HS-5 (cell line): ENCODE measurements around the gene LDAH.
"Not testable (repeated sequence)": the region's sequence is repeated elsewhere in the genome, so short reads cannot be mapped to it uniquely, and the experiment has no call there.

Source experiments
- DNase-seq: peaks from one replicate; pipeline ENCODE4 v3.0.0-alpha.2; 2012; ENCODE audit warnings: low read depth

LDAH gene

DNA sequence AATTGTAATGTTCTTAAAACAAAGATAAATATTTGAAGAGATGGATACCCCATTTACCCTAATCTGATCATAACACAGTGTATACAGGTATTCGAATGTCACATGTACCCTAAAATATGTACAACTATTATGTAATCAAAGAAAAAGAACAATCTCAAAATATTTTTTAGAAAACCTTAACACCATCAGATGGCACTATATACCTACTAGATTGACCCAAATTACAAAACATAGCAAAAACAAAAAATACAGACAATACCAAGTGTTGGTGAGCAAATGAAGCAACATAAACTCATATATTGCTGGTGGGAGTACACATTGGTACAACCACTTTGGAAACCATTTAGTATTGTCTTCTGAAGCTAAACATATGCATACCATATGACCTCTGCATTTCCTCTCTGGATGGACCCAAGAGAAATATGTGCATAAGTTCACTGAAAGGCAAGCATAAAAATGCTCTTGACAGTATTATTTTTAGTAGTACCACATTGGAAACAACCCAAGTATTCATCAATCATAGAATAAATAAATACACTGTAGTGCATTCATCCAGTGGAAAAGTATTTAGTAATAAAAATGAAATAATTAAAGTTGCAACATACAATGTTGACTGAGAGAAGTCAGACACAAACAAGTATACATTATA is 100.2 kb downstream of the LDAH start:
- no peak for DNase-seq

DNA sequence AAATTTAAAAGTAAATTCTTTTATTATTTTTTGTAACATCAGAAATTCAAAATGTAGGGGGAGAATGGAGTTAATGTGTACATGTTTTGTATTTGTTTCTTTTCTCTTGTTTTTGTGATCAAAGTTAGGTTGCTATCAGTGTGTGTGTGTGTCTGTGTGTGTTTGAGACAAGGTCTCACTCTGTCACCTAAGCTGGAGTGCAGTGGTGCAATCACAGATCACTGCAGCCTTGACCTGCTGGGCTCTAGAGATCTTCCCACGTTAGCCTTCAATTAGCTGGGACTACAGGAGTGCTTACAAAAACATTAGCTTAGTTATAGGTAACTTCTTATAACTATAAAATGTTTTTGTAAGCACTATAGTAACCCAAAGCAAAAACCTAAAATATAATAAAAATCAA is 105.3 kb downstream of the LDAH start:
- no peak for DNase-seq

DNA sequence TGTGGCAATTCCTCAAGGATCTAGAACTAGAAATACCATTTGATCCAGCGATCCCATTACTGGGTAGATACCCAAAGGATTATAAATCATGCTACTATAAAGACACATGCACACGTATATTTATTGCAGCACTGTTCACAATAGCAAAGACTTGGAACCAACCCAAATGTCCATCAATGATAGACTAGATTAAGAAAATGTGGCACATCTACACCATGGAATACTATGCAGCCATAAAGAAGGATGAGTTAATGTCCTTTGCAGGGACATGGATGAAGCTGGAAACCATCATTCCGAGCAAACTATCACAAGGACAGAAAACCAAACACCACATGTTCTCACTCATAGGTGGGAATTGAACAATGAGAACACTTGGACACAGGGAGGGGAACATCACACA is 106.7 kb downstream of the LDAH start:
- not testable (repeated sequence) for DNase-seq

DNA sequence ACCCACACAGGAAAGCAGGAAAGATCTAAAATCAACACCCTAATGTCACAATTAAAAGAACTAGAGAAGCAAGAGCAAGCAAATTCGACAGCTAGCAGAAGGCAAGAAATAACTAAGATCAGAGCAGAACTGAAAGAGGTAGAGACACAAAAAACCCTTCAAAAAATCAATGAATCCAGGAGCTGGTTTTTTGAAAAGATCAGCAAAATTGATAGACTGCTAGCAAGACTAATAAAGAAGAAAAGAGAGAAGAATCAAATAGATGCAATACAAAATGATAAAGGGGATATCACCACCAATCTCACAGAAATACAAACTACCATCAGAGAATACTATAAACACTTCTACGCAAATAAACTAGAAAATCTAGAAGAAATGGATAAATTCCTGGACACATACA is 108.5 kb downstream of the LDAH start:
- DNase-seq: not testable (repeated sequence)

DNA sequence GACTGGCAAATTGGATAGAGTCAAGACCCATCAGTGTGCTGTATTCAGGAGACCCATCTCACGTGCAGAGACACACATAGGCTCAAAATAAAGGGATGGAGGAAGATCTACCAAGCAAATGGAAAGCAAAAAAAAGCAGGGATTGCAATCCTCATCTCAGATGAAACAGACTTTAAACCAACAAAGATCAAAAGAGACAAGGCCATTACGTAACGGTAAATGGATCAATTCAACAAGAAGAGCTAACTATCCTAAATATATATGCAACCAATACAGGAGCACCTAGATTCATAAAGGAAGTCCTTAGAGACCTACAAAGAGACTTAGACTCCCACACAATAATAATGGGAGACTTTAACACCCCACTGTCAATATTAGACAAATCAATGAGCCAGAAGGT is 109.3 kb downstream of the LDAH start:
- not testable (repeated sequence) for DNase-seq

DNA sequence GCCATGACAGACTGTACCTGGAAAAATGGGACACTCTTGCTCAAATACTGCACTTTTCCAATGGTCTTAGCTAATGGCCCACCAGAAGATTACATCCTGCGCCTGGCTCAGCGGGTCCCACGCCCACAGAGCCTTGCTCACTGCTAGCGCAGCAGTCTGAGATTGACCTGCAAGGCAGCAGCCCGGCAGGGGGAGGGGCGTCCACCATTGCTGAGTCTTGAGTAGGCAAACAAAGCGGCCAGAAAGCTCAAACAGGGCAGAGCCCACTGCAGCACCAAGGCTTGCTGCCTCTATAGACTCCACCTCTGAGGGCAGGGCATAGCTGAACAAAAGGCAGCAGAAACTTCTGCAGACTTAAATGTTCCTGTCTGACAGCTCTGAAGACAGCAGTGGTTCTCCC is 111.3 kb downstream of the LDAH start:
- not testable (repeated sequence) for DNase-seq

DNA sequence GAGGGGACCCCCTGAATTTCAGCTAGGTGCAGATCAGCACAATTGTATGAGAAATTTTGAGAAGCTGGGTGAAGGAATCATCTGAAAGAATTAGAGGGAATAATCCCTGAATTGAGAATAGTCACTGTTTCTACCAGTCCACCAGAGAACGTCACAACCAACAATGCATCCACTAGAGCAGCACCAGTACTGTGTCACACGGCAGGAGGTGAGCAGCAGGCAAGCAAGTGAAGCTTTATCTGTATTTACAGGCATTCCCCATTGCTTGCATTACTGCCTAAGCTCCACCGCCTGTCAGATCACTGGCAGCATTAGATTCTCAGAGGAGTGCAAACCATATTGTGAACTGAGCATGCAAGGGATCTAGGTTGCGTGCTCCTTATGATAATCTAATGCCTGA is 115.3 kb downstream of the LDAH start:
- no peak for DNase-seq

DNA sequence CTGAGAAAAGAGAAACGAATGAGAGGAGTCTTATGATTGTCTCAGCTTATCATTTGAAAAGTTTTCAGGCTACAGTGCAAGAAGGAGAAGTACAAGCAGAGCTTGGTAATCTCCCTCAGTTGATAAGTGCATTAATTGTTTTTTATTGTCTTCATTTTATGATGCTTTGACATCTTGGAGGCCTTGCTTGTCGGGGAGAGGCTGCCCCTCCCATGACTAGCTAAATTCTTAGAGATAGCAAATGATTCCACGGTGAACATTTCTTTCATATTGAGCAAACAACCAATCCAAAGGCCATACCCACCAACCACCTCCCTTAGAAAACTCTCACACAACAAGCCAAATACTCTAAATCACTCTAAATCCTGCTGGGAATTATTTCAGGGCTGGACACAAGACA is 116.1 kb downstream of the LDAH start:
- DNase-seq: no peak

DNA sequence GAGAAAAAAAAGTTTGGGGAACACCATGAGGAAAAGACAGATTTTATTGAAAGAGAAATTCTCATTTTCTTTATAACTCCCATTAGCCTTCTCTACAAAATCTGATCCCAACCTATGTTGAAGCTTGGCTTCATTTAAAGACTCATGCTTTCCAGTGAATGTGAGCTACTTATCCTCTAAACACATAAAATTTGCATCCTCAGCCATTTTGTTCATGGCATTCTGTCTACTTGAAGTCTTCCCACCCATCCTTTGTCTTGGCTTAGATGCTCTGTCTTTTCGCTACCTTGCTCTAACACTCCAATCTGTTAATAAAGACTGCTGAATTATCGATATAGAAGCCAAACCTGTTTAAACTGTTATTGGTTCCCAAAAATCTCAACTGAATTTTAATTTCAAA is 116.7 kb downstream of the LDAH start:
- no peak for DNase-seq

DNA sequence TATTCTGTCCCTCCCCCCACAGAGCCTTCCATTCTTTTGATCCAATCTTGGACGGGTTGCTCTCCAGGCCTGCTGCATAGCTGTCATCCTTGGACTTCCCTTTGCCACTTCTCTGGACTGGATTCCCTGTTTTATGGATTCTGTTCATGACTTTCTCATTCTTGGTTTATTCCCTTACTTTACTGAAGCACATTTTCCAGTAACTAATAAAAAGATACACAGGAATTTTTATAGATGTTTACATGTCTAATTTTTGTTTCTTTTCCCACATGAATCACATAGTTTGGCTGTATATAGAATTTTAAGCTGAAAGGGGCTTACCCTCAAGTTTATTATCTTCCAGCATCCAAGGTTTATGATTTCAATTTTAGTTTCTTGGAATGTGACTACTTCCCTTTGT is 118.0 kb downstream of the LDAH start:
- no peak for DNase-seq

DNA sequence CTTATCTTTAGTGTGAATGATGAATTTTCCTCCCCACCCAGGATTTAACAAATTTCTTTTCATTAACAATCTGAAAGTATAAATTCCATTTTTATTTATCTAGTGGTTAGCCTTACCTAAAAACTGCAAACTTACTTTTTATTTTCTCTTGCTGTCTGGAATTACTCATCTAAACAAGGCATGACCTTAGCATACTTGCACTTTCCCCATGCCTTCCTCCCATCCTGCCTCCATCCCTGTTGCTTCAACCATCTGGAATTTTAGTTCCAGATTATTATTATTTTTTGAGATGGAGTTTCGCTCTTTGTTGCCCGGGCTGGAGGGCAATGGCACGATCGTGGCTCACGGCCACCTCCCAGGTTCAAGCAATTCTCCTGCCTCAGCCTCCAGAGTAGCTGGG is 120.3 kb downstream of the LDAH start:
- no peak for DNase-seq

DNA sequence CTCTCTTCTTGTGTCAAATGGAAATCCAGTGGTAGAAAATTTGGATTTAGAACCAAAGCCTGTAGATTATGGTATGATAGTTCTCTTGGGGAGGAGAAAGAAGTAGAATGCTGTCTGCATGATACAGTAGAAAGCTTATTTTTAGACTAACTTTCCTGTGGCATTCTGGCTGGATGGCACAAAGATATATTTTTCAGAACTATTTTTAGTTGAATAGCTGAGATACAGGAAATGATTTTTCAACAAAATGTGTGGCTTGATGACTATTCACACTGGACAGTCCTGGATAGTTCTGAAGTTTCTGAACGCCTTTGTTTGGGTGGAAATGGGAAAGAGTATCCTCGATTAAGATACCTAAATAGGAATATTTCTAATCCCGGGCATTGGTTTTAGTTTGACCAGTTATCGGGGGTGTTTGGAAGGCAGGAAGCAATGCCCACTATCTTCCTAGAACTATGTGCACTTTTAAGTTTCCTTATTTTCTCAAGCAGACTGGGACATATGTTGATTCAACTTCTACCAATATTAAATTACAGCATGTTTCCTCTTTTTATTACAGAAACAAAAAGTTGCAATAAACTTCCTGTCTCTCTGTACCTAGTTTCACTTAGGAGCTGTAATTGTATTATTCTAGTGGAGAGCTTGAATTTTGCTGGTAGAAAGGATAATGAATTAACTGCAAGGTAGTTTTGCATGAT is 123.8 kb downstream of the LDAH start:
- DNase-seq: no peak

DNA sequence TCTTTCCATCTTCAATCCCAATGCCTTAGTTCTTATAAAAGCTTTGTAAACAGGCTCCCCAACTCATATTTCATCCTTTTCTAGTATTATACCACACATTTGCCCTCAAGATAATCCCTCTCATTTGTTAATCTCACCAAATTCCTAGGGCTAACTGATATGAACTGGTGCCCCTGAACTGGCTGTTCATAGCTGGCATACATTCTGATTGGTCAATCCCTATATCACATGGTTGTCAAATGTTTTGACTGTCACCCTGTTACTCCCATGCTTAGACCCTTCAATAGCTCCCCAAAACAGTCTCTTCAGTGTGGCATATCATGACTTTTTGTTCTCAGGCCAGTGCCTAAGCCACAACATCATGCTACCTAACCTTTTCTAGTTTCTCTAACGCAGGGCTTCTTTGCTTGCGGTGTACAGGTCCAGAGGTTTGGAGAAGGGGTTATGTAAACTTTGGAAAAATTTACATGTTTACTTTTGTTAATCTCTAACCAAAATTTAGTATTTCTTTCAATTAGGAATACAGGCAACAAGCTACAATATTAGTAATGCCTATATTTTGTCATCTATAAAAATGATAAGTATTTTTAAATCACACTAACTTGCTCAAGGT is 125.5 kb downstream of the LDAH start:
- no peak for DNase-seq

DNA sequence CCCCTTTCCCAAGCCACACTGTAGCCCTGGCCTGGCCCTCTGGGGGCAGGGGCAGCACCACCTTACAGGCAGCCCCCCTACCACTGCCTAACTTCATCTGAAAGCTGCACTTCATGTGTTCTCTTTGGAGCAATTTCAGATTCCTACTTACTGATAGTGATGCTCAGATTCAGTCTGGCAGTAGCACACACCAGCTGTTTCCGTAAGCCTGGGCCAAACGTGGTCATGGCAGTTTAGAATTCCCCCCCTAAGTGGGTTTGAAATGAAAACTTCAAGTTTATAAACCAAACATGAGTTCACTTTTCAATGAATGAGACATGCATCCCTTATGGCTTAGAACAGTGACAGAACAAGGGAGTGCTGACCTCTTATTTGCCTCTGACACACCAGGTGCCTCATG is 126.5 kb downstream of the LDAH start:
- no peak for DNase-seq

DNA sequence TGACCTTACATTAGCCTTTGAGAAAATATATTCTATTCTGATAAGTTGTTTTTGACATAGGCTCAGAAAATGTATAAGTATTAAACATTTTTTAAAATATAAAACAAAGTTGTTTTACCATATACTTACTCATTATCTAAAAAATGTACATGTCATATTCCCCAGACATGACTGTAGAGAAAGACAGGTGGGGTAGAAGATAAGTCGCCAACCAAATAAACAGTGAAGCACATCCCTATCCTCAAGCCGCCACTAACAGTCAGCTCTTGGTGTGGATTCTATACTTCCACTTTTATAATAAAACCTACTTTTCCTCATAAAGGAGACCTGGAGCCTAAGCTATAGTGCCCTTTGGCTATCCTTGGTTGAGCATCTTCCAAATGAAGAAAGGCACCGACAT is 129.6 kb downstream of the LDAH start:
- no peak for DNase-seq

DNA sequence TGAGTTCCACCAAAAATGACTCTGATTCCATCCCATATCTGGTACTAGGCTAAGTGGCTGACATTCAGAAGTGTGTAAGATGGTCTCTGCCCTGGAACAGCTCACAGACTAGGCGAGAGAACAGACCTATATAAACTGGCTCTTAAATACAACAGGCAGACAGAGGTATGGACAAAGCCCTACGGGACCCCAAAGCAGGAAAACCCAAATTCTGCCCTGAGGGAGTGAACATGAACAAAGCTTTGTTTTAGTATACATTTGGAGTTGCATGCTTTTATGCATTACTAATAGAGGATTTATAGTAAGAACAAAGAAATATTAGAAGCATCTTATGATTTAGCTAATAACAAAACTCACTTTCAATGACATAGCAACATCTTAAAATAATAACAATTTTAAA is 130.8 kb downstream of the LDAH start:
- no peak for DNase-seq

DNA sequence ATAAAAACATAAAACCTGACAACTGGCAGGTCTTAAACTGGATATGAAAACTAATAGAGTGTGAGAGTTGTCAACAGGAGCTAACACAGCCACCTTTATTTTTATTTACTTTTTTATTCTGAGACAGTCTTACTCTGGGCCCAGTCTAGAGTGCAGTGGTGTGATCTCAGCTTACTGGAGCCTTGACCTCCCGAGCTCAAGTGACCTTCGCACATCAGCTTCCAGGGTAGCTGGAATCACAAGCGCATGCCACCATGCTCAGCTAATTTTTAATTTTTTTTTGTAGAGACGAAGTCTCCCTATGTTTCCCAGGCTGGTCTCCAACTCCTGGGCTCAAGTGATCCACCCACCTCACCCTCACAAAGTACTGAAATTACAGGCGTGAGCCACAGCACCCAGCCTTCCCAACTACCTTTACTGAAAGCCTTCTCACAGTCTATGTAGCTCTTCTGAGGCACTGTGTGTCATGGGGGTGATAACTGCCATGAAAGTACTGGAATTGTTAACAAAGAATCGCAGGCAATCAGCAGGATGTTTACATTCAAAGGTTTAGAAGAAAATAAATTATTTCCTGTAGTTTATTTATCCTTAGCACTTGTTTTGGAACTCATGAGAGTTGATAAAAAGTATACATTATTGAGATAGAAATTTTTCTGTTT is 131.7 kb downstream of the LDAH start:
- no peak for DNase-seq

DNA sequence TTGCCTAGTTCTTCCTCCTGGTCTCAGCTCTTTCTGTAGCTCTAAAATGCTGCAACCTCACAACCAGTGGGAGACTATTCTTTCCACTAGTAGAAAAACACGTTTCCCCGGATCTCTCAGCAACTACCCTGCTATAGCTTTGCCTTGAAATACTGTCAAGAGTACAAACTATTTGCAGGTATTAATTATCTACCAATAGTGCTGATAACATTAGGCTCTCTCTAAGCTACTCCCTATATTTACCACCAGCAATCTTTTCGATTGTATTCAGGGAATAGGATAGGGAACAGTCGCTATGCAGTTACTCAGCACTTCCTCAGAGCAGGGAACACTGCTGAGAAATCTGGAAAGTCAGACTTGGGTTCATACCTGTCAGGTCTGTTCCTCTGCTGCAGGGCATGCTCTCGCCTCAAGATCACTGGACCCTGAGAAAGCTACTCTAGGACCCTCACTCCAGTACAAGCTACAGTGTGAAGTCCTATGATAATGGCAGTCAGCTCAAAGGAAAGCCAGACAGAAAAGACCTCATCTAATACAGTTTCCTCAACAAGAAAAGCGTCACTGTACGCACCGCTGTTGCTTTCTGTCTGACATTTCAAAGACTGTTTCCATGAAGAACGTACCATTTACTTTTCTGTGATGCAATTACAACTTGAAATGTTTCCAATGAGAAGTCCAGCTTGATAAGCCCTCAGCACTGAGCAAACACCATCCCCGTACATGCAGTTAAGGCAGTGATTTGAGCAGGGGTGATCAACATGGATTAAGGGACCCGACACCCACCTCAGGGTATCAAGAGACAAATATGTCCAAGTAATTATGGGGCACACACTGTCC is 133.3 kb downstream of the LDAH start:
- no peak for DNase-seq

DNA sequence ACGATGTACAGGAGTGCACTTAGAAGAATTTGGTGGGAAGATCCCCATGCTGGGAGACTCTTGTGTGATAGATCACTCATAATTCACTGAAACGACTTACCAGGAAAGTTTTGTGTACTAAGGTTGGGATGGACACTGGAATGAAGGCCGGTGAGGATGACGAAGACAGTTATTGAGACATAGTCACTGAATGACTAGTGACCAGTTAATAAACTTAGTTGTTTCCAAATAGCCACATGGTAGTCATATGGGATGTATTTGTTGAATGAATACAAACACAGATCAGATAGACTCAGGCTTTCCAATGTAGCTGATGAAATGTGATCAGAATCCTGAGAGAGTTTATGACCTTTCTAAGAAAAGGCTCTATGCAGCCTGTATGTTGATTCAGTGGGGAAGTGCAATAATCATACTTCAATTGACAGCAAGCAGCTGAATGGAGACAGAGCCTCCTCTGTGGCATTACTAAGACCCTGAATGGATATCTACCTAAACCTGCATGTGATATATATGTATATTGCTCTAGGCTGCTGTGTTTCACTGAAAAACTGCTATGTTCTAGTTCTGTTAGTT is 135.6 kb downstream of the LDAH start:
- DNase-seq: no peak

DNA sequence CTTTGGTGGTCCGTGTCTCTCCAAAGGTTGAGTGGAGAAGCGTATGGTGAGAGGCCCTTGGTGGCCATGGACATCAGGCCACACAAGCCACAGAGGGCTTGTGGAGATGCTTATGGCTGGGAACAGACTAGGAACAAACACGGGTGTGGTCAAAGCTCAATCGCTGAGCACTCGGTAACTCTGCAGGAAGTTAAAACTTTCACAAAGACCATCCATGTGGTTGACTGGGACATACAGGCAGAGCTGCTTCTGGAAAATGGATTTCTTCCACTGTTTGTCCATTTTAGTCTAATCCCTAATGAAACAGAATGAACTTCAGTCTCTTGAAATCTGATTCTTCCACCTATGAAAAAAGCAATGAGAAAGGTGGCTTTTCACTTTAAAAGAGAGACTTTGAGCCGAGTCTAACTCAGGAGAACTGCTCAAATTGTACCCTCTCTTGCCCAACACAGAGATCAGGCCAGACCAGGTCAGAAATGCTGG is 138.3 kb downstream of the LDAH start:
- DNase-seq: no peak

DNA sequence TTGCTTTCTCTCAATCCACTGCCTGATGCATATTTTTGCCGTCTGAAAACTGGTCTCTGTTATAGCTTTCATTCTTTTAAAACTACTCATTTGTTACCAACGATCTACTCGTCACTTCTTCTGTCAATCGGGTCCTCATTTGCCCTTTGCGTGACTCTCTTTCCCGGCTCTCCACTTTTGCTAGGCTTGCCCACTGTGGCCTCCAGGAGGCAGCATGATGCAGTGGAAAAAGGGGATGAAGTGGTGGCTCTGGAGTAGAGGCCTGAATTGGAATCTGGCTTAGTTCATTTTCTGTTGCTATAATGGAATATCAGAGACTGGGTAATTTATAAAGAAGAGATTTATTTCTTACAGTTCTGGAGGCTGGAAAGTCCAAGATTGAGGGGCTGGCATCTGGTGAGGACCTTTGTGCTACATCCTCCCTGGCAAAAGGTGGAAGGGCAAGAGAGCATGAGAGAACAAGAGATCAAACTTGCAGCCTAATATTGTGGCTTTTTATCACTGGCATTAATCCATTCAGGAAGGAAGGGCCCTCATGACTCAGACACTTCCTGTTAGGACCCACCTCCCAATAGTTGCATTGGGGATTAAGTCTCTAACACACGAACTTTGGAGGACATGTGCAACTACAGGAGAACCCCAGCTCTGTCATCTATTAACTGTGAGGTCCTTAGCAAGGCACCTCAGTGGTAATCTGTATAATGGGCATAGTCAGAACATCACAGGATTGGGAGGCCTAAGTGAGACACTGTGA is 140.6 kb downstream of the LDAH start:
- no peak for DNase-seq
